SK-N-SH treated with all-trans-retinoic acid at 6 μM for 48 hours (cell line): ENCODE data around the gene THSD4.

Source experiments
- ATAC-seq: fragments of 200-7000 bp; cut with Tn5 transposase; 3 replicates; pipeline ENCODE4 v1.9.1; 2020; ENCODE audit warnings: mild to moderate bottlenecking, moderate library complexity
- ARNTL ChIP-seq: fragments of 450-650 bp; formaldehyde crosslinking; IDR thresholded peaks from 2 replicates; pipeline ENCODE4 v1.5.0; 2020; ENCODE audit warnings: low read depth, mild to moderate bottlenecking, moderate library complexity, borderline replicate concordance
- BACH2 ChIP-seq: fragments of 250-450 bp; sonication (Bioruptor Pico); IDR thresholded peaks from 2 replicates; pipeline ENCODE4 v1.9.0; 2021; ENCODE audit warnings: mild to moderate bottlenecking, borderline replicate concordance
- CREB5 ChIP-seq: fragments of 250-450 bp; sonication (Bioruptor Pico); IDR thresholded peaks from 2 replicates; pipeline ENCODE4 v1.5.1; 2020; ENCODE audit warnings: low read depth, mild to moderate bottlenecking, moderate library complexity
- CSDC2 ChIP-seq: fragments of 250-450 bp; sonication (Bioruptor Pico); IDR thresholded peaks from 2 replicates; pipeline ENCODE4 v1.5.0; 2020; ENCODE audit warnings: mild to moderate bottlenecking, moderate library complexity
- GLIS3 ChIP-seq: fragments of 250-450 bp; sonication (Bioruptor Pico); IDR thresholded peaks from 2 replicates; pipeline ENCODE4 v1.5.0; 2020; ENCODE audit warnings: mild to moderate bottlenecking, moderate library complexity
- ISL1 ChIP-seq: fragments of 250-450 bp; sonication (Bioruptor Pico); IDR thresholded peaks from 2 replicates; pipeline ENCODE4 v2.1.2; 2022; ENCODE audit warnings: mild to moderate bottlenecking, moderate library complexity
- OSR1 ChIP-seq: fragments of 250-450 bp; sonication (Bioruptor Pico); IDR thresholded peaks from 2 replicates; pipeline ENCODE4 v1.8.0; 2022; ENCODE audit warnings: moderate library complexity, mild to moderate bottlenecking, inconsistent platforms
- PATZ1 ChIP-seq: fragments of 250-450 bp; sonication (Bioruptor Pico); IDR thresholded peaks from 2 replicates; pipeline ENCODE4 v1.8.0; 2020; ENCODE audit warnings: mild to moderate bottlenecking, moderate library complexity, borderline replicate concordance
- POU6F1 ChIP-seq: fragments of 250-450 bp; sonication (Bioruptor Pico); IDR thresholded peaks from 2 replicates; pipeline ENCODE4 v1.8.0; 2021; ENCODE audit warnings: low read depth, mild to moderate bottlenecking, moderate library complexity, borderline replicate concordance
- PPARA ChIP-seq: fragments of 250-450 bp; sonication (Bioruptor Pico); IDR thresholded peaks from 2 replicates; pipeline ENCODE4 v1.5.0; 2020; ENCODE audit warnings: mild to moderate bottlenecking, borderline replicate concordance
- RARB ChIP-seq: fragments of 250-450 bp; sonication (Bioruptor Pico); IDR thresholded peaks from 2 replicates; pipeline ENCODE4 v1.8.0; 2021; ENCODE audit warnings: mild to moderate bottlenecking, moderate library complexity
- SNAI2 ChIP-seq: fragments of 250-450 bp; sonication (Bioruptor Pico); IDR thresholded peaks from 2 replicates; pipeline ENCODE4 v1.5.0; 2020; ENCODE audit warnings: mild to moderate bottlenecking, moderate library complexity
- TCF4 ChIP-seq: fragments of 250-450 bp; sonication (Bioruptor Pico); IDR thresholded peaks from 2 replicates; pipeline ENCODE4 v1.8.0; 2021; ENCODE audit warnings: mild to moderate bottlenecking, moderate library complexity, borderline replicate concordance
- TOX ChIP-seq: fragments of 250-450 bp; sonication (Bioruptor Pico); IDR thresholded peaks from 2 replicates; pipeline ENCODE4 v1.8.0; 2021; ENCODE audit warnings: mild to moderate bottlenecking, moderate library complexity, borderline replicate concordance
- TSHZ2 ChIP-seq: fragments of 250-450 bp; sonication (Bioruptor Pico); IDR thresholded peaks from 2 replicates; pipeline ENCODE4 v1.5.0; 2020; ENCODE audit warnings: mild to moderate bottlenecking, moderate library complexity
- ZC3H10 ChIP-seq: fragments of 250-450 bp; sonication (Bioruptor Pico); IDR thresholded peaks from 2 replicates; pipeline ENCODE4 v1.5.1; 2021; ENCODE audit warnings: mild to moderate bottlenecking, moderate library complexity
- ZFP3 ChIP-seq: fragments of 250-450 bp; sonication (Bioruptor Pico); IDR thresholded peaks from 2 replicates; pipeline ENCODE4 v1.5.0; 2020; ENCODE audit warnings: mild to moderate bottlenecking, moderate library complexity
- ZFP30 ChIP-seq: fragments of 450-650 bp; formaldehyde crosslinking; IDR thresholded peaks from 2 replicates; pipeline ENCODE4 v1.5.0; 2022; ENCODE audit warnings: mild to moderate bottlenecking, moderate library complexity
- ZNF565 ChIP-seq: fragments of 450-650 bp; formaldehyde crosslinking; conservative IDR thresholded peaks from 2 replicates; pipeline ENCODE4 v1.5.0; 2020; ENCODE audit warnings: low read depth, mild to moderate bottlenecking, moderate library complexity
- ZNF70 ChIP-seq: fragments of 450-650 bp; formaldehyde crosslinking; IDR thresholded peaks from 2 replicates; pipeline ENCODE4 v1.5.0; 2020; ENCODE audit warnings: mild to moderate bottlenecking, moderate library complexity
- ZNF8 ChIP-seq: fragments of 450-650 bp; formaldehyde crosslinking; IDR thresholded peaks from 2 replicates; pipeline ENCODE4 v1.5.0; 2020; ENCODE audit warnings: mild to moderate bottlenecking, moderate library complexity

THSD4 gene

GRCh38 chr15:71510763-71511162 is 395.5 kb downstream of the THSD4 start:
- no peak for TF ChIP-seq ZFP3
- TF ChIP-seq ZNF8 (CRISPR knock-in tag), result no peak
- no peak for TF ChIP-seq TCF4 (CRISPR knock-in tag)
- no peak for TF ChIP-seq TOX
- no peak for ATAC-seq

GRCh38 chr15:71511796-71512681 is 396.8 kb downstream of the THSD4 start:
- no peak for ATAC-seq
- TF ChIP-seq SNAI2 (CRISPR knock-in tag) (no peak), CSDC2 (CRISPR knock-in tag) (no peak), ZNF8 (CRISPR knock-in tag) (no peak), ISL1 (no peak), ZNF70 (CRISPR knock-in tag) (no peak)

GRCh38 chr15:71512682-71513006 is 397.4 kb downstream of the THSD4 start:
- no peak for TF ChIP-seq OSR1
- TF ChIP-seq ZC3H10, result no peak
- no peak for TF ChIP-seq CSDC2 (CRISPR knock-in tag)
- no peak for TF ChIP-seq ZFP30 (CRISPR knock-in tag)
- TF ChIP-seq BACH2 (CRISPR knock-in tag), result no peak
- TF ChIP-seq PATZ1 (CRISPR knock-in tag), result no peak
- no peak for TF ChIP-seq RARB (CRISPR knock-in tag)
- TF ChIP-seq ARNTL (CRISPR knock-in tag), result no peak
- no peak for TF ChIP-seq ZNF565 (CRISPR knock-in tag)
- TF ChIP-seq PPARA (CRISPR knock-in tag), result no peak
- no peak for TF ChIP-seq POU6F1 (CRISPR knock-in tag)
- no peak for TF ChIP-seq ZNF8 (CRISPR knock-in tag)
- TF ChIP-seq TSHZ2 (CRISPR knock-in tag), result no peak
- TF ChIP-seq CREB5 (CRISPR knock-in tag), result no peak
- no peak for TF ChIP-seq ISL1
- TF ChIP-seq GLIS3 (CRISPR knock-in tag), result no peak
- no peak for ATAC-seq
